ENCODE results near the gene CCDC68. TPM values are rescaled to one million over a fixed set of nuclear protein-coding genes. Genes with fewer than 3 reads are reported as not detected.

CCDC68 gene
- total and polyA plus RNA-seq, 2 donors (not counting 3 experiments of a cell fraction or from before 2014, with no cell fraction given), result 0.72 to 1.0 TPM

- BruUV-seq (replicated peaks), result no TSS peak
- H2AFZ ChIP-seq (ENCODE audit: low read depth, low read length), result no peak overlapping the region
- no peaks in the 10 kb centered on the region for H3K9me3 ChIP-seq (replicated peaks; ENCODE audit: control insufficient read depth, insufficient read depth, low read length)
- no peak for FAIRE-seq
- no peaks in the 10 kb centered on the region for H4K20me1 ChIP-seq (replicated peaks; ENCODE audit: control insufficient read depth, extremely low read depth, insufficient read depth, low read length)
- H3K4me1 ChIP-seq (ENCODE audit: control insufficient read depth, extremely low read depth, insufficient read depth, low read length), result no peaks in the 10 kb centered on the region
- TF ChIP-seq POLR2A (IDR thresholded peaks at IDR 0.05; ENCODE audit: low read depth, low read length) (no peak), EZH2 (IDR thresholded peaks at IDR 0.05; ENCODE audit: borderline replicate concordance, low read depth, low read length, severe bottlenecking) (no peak), FOS (IDR thresholded peaks at IDR 0.05; ENCODE audit: borderline replicate concordance, insufficient read depth, low read length) (no peak)
- ChIA-PET POLR2A (no interaction called here), CTCF (no interaction called here)
- peaks cover 0 to 2% of the 10 kb centered on the region in 2 experiments for H3K27me3 ChIP-seq (ENCODE audit: control insufficient read depth in 2 of 2, insufficient read depth in 2 of 2, low read length in 2 of 2)
- H3K36me3 ChIP-seq (ENCODE audit: control insufficient read depth in 2 of 2, extremely low read depth in 1 of 2, insufficient read depth in 2 of 2, low read length in 2 of 2), result no peaks in the 10 kb centered on the region
- intact Hi-C loops (cut with micrococcal nuclease) (no loop called here), dilution Hi-C loops (cut with MboI; ENCODE audit: extremely low pct_ligation_motif_present, low sequenced_read_pairs) (no loop called here)
- H3K9ac ChIP-seq (replicated peaks; ENCODE audit: extremely low read depth, insufficient read depth, low read length), result no peak overlapping the region
- no peak overlapping the region for H3K27ac ChIP-seq (ENCODE audit: insufficient read depth, low read depth, low read length)
- H3K4me3 ChIP-seq (replicated peaks in 1 of 3; ENCODE audit: insufficient read depth in 1 of 3, low read depth in 1 of 3, low read length in 3 of 3), result no peak overlapping the region
- H3K79me2 ChIP-seq (ENCODE audit: control insufficient read depth, insufficient read depth, low read length), result no peaks in the 10 kb centered on the region
- no peak overlapping the region for H3K4me2 ChIP-seq (ENCODE audit: insufficient read depth, low read length)
- H3K9me1 ChIP-seq (replicated peaks; ENCODE audit: control insufficient read depth, extremely low read depth, insufficient read depth, low read length), result no peaks in the 10 kb centered on the region
- DNase-seq (ENCODE audit: low read depth, low spot score), result no peak
These were observed 84.2 kb downstream of the CCDC68 start for GRCh38 chr18:54875063-54875462.

GRCh38 chr18:54873884-54874255 lies 85.4 kb downstream of the CCDC68 start:
- Histone ChIP-seq H3K36me3 (ENCODE audit: control insufficient read depth in 2 of 2, extremely low read depth in 1 of 2, insufficient read depth in 2 of 2, low read length in 2 of 2) (no peaks in the 10 kb centered on the region), H3K4me3 (replicated peaks in 1 of 3; ENCODE audit: insufficient read depth in 1 of 3, low read depth in 1 of 3, low read length in 3 of 3) (no peak overlapping the region), H3K9me1 (replicated peaks; ENCODE audit: control insufficient read depth, extremely low read depth, insufficient read depth, low read length) (no peaks in the 10 kb centered on the region), H3K4me1 (ENCODE audit: control insufficient read depth, extremely low read depth, insufficient read depth, low read length) (no peaks in the 10 kb centered on the region), H3K79me2 (ENCODE audit: control insufficient read depth, insufficient read depth, low read length) (no peaks in the 10 kb centered on the region), H3K9me3 (replicated peaks; ENCODE audit: control insufficient read depth, insufficient read depth, low read length) (no peaks in the 10 kb centered on the region), H3K9ac (replicated peaks; ENCODE audit: extremely low read depth, insufficient read depth, low read length) (no peak overlapping the region), H2AFZ (ENCODE audit: low read depth, low read length) (no peak overlapping the region), H3K4me2 (ENCODE audit: insufficient read depth, low read length) (no peak overlapping the region), H3K27ac (ENCODE audit: insufficient read depth, low read depth, low read length) (no peak overlapping the region), H3K27me3 (ENCODE audit: control insufficient read depth in 2 of 2, insufficient read depth in 2 of 2, low read length in 2 of 2) (peaks cover 0 to 2% of the 10 kb centered on the region in 2 experiments), H4K20me1 (replicated peaks; ENCODE audit: control insufficient read depth, extremely low read depth, insufficient read depth, low read length) (no peaks in the 10 kb centered on the region)
- POLR2A ChIA-PET, result no interaction called here
- dilution Hi-C loops (cut with MboI; ENCODE audit: extremely low pct_ligation_motif_present, low sequenced_read_pairs) (no loop called here), intact Hi-C loops (cut with micrococcal nuclease) (no loop called here)
- FAIRE-seq (no peak), DNase-seq (ENCODE audit: low read depth, low spot score) (no peak)
- no TSS peak for BruUV-seq (replicated peaks)
- CTCF ChIA-PET, result interaction anchor here (1.8 kb wide), 1 partner anchor 14 kb away, joined by 5 read pairs; no protein-coding TSS in a partner anchor
- TF ChIP-seq EZH2 (IDR thresholded peaks at IDR 0.05; ENCODE audit: borderline replicate concordance, low read depth, low read length, severe bottlenecking) (no peak), POLR2AphosphoS5 (IDR thresholded peaks at IDR 0.05; ENCODE audit: insufficient read depth, low read depth, low read length) (no peak), JUN (IDR thresholded peaks at IDR 0.05; ENCODE audit: borderline replicate concordance, insufficient read depth, insufficient read length, low read depth) (no peak), MAX (IDR thresholded peaks at IDR 0.05; ENCODE audit: insufficient read depth, insufficient read length) (no peak), MYC (IDR thresholded peaks at IDR 0.05; ENCODE audit: low read depth, low read length) (no peak), GATA2 (IDR thresholded peaks at IDR 0.05; ENCODE audit: insufficient read depth, insufficient read length, low read depth, low read length) (no peak), POLR2A (IDR thresholded peaks at IDR 0.05; ENCODE audit: low read depth, low read length) (no peak), FOS (IDR thresholded peaks at IDR 0.05; ENCODE audit: borderline replicate concordance, insufficient read depth, low read length) (no peak)
- TF ChIP-seq, protein P1, sequence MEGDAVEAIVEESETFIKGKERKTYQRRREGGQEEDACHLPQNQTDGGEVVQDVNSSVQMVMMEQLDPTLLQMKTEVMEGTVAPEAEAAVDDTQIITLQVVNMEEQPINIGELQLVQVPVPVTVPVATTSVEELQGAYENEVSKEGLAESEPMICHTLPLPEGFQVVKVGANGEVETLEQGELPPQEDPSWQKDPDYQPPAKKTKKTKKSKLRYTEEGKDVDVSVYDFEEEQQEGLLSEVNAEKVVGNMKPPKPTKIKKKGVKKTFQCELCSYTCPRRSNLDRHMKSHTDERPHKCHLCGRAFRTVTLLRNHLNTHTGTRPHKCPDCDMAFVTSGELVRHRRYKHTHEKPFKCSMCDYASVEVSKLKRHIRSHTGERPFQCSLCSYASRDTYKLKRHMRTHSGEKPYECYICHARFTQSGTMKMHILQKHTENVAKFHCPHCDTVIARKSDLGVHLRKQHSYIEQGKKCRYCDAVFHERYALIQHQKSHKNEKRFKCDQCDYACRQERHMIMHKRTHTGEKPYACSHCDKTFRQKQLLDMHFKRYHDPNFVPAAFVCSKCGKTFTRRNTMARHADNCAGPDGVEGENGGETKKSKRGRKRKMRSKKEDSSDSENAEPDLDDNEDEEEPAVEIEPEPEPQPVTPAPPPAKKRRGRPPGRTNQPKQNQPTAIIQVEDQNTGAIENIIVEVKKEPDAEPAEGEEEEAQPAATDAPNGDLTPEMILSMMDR (IDR thresholded peaks at IDR 0.05; ENCODE audit: extremely low read depth in 1 of 2, insufficient read depth in 1 of 2, low read depth in 1 of 2, low read length in 2 of 2), result no peak
